A204.1 (cell line): ENCODE data around the gene VPS52.
"Not testable (repeated sequence)": the region's sequence is repeated elsewhere in the genome, so short reads cannot be mapped to it uniquely, and the experiment has no call there.

ENCODE experiments used
- FAIRE-seq: peaks from 2 replicates; lab custom pipeline; 2012; peaks lifted over from hg19 to GRCh38; lab: Jason Lieb, UNC

Gene VPS52

DNA sequence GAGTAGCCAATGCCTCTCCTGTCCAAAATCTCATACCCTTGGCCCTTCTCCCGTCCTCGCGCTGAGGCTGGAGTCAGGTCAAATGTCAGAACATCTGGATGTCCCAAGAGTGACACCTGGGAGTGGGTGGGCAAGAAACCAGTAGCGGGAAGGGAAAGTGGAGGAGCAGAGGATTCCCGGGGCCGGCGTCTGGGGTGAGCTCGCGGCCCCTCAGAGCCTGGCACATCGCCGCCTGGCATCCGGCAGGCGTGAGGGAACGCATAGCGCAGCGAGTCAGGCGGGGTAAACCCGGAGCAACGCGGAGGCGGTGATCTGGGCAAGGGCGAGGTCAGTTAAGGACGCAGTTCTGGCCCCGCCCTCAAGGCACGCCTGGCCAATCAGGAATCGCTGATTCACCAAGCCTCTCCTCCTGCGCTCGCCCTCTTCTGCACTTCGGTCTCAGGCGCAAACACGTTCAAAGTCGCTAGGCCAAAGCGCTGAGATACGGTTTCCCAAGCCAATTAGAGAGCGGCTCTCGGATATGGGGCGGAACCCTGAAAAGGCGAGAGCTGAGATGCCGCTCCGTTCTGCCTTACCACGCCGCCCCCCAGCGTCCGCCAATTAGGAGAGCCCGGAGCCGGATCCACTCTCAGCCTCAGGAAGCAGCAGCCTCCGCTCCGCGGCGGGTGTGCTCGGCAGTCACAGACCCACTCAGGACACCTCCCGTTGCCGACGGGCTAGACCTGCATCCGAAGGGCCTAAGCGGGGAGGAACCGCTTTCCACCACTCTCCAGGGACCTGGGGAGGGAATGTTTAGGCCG, 22.5 kb downstream of the VPS52 start:
- peak; percentile 97 for FAIRE-seq

DNA sequence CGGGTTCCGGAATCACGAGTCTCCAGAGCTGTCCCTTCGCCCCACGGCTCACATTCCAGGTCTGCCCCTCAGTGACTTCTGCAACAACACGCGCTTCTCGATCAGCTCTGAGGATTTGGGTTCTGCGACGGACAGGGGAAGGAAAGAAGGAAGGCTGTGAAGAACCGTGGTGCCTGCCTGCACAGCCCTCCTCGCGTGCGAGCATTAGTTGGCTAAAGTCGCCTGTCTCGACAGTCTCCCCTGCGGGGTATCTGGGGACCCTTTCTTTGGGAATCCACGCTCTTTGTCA, 23.1 kb downstream of the VPS52 start:
- no peak for FAIRE-seq

DNA sequence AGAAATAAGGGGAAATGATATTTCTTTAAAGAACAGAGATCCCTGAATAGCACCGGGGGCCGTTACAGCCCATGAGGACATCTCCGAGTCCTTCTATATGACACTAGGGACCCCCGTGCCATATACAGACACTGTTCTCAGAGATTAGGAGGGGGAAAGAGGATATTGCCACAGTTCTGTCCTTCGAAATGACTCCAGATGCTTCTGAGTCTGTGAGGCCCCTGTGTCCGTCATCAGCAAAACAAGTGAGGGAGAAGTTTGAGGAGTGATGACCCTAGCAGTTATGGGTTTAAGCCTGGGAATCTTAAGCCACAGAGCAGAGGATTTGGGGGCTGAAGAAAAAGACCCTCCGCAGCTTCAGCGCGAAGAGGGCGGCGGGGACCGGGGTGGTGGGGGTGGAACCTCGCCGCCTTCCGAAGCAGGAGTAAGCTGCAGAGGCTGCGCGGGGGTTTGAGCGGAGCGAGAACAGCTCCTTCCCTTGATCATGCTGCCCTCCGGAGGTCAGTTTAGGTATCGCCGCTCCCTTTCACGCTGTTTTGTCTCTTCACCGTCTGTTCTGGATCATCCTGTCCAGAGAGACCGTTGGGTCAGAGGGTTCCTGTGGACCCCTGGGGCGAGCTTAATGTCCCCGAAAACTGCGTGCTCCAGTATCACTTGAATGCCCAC, 23.6 kb downstream of the VPS52 start:
- no peak for FAIRE-seq

DNA sequence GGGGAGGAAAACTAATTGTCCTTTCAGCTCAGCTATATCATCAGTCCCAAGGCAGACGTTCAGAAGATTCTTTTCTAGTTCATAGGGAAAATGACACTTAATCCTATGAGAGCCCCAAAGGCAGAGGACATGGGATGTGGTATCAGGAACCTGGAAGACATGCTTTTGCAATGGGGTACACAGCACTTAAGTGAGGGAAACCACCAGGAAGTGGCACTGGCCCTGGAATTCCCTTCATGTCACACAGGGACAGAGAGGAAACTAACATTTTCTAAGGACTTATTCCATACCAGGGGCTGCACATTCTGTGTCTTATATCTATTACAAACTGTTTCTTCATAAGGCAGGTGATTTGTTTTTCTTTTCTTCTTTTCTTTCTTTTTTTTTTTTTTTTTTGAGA, 28.2 kb downstream of the VPS52 start:
- no peak for FAIRE-seq

DNA sequence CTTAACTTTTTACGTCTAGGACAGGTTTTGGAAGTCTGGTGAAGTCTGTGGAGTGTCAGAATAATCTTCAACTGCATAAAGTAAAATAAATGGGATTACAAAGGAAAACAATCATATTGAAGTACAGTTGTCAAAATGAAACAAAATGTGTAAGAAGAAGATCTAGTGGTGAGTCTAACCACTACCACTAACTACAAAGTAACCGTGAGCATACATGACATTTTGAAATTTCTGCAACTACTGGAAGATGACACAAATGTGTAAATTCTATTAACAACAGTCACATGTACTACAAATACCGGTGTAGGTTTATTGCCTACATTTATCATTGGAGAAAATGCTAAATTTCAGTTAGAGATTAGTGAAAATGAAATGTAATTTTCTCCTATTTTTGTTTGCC, 29.7 kb downstream of the VPS52 start:
- no peak for FAIRE-seq

DNA sequence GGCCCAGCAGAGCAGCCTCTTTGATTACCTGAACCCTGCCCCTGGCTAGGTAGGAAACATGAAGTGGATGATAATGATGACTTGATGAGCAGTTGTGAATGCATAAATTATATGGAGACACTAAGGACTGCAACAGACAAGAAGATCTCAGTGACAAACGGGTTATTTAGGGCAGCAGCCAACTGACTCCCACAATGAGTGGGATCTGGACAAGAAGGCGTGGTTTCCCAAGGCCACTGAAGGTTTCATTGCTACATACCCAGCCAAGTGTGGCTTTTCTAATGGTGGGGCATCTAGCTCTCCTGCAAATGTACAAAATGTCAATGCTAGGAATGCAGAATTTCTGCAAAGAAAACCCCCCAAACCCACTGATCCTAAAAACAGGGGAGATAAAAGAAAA, 33.9 kb downstream of the VPS52 start:
- FAIRE-seq: no peak

DNA sequence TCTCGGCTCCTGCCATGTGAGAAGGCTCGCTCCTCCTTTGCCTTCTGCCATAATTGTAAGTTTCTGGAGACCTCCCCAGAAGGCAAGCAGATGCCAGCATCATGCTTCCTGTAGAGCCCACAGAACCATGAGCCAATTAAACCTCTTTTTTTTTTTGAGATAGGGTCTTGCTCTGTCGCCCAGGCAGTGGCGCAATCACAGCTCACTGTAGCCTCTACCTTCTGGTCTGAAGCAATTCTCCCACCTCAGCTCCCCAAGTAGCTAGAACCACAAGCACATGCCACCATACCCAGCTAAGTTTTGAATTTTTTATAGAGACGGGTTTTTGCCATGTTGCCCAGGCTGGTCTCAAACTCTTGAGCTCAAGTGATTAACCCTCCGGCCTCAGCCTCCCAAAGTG, 34.8 kb downstream of the VPS52 start:
- FAIRE-seq: no peak

DNA sequence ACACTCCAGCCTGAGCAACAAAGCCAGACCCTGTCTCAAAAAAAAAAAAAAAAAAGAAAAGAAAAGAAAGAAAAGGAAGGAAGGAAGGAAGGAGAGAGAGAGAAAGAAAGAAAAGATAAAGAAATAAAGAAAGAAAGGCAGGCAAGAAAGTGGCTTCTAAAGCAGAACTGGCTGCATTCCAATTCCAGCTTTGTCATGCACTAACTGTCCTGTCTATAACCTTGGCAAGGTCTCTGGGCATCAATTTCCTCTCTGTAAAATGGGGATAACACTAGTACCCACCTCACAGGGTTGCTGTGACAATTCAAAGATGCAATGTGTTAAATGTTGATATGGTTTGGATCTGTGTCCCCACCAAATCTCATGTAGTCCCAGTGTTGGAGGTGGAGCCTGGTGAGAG, 35.3 kb downstream of the VPS52 start:
- no peak for FAIRE-seq

DNA sequence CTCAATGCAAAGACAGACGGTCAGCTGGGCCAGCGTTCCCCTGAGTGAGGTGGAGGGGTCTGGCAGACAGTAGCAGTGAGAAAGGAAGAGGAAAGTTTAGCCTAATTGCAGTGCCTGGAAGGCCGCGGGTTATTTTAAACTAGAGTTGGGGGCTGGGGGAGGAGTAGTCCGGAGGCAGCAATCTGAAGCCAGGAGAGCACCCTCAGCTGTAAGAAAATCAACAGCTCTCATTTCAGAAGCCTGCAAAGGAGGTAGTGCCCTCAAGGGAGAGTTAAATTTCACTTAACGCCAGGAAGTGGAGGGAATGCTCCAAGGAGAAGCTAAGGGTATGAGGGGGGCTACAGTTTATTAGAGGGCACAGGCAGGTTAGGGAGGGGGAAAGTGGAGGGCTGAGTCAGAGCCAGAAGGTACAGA, 36.4 kb downstream of the VPS52 start:
- no peak for FAIRE-seq

DNA sequence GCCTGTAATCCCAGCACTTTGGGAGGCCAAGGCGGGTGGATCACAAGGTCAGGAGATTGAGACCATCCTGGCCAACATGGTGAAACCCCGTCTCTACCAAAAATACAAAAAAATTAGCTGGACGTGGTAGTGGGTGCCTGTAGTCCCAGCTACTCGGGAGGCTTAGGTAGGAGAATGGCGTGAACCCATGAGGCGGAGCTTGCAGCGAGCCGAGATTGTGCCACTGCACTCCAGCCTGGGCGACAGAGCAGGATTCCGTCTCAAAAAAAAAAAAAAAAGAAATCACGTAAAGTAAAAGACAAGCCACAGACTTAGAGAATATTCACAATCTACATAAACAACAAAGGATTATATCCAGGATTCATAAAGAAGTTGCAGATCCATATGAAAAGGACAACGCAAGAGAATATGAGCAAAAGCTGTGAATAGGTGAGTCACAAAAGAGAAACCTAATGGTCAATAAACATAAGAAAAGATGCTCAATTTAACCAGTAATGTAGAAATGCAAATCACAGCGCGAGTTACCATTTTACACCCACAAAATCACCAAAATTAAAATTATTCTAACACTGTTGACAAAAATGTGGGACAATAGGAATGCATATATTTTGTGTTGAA, 45.1 kb downstream of the VPS52 start:
- not testable (repeated sequence) for FAIRE-seq

DNA sequence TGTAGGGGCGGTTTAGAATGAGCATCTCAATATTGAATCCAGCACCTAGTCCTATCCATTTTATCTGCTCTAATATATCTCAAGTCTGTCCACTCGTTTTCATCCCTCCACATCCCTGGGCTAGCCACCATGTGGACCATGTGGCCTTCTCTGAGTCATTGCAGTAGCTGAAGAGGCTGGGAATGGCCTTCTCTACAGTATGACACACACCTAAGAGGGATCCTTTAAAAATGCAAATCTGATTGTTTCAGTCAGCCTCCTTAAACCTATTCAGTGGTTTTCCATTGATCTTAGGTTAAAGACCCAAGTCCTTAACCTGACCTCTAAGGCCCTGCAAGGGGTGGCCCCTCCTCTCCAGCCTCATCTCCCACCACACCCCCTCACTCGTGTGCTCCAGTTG, 54.0 kb downstream of the VPS52 start:
- no peak for FAIRE-seq

DNA sequence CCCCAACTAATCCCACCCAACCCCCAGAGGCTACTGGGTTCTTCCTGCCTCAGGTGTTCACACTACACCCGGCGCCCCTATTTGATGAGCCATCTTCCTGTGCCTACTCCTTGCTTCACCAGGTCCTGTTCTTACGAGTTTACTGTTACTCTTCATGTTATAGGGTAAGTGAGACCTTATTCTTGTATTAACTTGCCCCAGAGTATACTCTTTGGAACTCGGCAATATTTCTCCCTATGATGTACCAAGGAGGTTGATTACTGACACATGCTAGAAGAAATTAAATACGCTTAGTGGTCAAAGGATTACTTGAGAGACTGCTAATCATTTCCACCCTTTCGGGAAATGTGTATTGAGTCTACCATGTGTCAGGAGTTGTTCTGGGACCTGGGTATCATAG, 54.4 kb downstream of the VPS52 start:
- no peak for FAIRE-seq

DNA sequence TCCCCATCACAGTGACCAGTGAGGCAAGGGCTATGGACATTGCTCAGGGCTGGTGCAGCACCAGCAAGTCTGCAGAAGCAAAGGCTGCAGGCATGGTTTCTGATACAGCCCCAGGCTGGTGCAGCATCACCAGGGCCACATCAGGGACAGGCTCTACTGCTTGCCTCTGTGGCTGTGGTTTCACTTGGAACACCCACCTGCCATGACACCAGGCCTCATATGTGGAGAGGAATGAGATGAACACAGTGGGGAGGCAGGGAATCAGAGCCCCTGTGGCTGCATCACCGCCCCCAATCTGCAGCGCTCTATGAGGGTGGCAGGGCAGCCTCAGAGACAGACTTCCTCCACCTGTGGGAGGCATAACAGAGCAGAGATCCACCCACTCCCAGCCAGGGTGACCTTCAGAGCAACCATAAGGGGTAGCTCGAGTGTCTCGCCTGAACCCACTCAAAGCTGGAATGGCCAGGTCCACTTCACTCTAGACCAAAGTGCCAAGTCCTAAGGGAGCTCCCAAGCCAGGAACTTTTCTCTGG, 55.5 kb downstream of the VPS52 start:
- no peak for FAIRE-seq

DNA sequence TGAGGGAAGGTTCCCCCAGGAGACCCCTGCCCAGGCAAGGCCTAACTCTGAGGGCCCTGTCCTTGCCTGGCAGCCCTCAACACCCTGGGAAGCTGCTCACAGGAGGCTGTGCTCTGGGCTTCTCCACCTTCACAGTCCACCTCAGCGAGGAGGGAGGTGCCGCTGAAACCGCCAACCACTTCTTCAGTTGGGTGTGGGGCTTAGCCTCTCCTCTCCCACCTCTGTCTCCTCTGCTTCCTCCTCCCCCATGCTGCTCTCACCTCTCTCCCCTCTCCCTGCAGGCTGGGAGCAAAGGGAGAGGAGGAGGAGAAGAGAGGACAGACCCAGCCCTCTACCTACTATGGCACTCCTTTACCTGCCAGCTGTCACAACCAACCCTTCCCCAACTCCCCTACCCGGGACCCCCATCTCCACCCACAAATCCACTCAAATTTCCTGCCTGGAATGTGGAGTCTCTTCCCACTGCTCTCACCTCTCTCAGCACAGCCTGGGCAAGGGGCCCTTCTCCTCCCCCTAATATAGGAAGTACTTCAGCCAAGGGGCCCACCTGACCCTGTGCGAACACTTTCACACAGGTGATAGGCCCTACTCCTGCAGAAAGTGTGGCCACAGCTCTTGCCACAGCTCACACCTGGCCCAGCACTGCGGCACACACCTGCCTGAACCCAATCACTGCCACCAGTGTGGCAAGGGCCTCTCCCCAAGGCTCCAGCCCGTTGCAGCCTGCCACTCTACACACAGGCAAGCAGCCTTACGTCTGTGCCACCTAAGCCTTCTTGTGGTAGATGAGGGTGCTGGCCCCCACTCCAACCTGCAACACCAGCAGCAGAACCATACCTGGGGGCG, 56.2 kb downstream of the VPS52 start:
- FAIRE-seq: no peak

DNA sequence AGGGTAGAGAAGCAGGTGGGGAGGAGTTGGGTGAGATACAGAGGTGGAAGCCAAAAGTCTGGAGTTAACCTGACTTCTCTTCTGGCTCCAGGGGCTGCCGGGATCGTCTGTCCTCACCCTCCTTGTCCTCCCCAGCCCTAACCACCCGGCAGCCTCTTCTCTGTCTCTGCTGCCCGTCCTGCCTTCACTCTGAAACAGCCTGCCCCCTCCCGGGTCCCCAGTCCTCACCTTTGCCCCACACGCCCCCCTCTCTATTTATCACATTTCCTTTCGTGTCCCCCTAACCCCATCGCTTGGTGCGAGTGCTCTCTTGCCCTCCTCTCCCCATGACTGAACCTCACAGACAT, 57.7 kb downstream of the VPS52 start:
- FAIRE-seq: no peak

DNA sequence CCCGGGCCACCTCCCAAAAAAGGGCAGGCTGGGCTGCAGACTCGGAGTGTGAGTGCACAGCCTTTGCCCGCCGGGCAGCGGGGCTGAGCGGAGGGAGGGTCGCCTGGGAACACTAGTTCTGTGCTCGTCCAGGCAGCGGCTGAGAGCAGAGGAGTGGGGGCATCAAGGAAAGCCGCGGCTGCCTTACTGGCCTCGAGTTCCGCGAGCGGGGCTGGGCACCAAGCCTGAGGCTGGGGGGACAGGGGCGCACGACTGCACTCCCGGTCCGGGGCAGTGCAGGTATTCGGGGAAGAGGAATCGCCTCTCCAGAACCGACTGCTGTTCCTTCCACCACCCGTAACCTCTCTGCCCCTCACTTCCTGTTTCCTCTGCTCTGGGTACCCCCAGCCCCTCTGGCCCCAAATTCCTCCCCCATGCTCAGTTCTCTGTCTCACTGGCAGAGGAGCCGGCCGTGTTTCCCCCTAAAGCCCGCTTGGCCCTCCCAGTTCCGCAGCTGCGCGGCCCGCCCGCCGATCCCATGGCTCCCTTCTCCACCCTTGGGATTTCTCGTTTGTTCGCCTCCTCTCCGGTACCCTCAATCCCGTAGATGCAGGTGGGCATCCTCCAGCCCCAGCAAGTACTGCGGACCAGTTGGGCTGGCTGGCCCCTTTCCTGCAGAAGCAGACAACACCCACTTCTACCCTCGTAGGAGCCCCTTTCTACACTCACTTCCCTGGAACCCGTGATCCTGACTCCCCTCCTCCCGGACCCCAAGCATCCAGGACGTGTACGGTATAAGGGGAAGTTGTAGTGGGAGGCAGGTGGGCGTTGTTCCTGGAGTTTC, 58.3 kb downstream of the VPS52 start:
- no peak for FAIRE-seq

DNA sequence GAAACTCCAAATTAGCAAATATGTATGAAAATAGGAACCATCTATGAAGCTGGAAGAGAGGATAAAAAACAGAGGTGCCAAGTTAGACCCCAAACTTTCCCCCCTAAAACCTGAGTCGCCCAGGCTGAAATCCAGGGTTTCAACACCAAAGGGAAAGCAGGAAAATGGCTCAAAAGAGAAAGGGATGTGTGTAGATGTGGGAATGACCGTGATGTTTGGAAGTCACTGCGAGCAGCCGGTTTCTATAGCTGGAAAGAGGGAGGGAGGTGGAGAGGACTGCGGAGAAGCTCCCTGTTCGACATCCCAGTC, 58.9 kb downstream of the VPS52 start:
- no peak for FAIRE-seq

DNA sequence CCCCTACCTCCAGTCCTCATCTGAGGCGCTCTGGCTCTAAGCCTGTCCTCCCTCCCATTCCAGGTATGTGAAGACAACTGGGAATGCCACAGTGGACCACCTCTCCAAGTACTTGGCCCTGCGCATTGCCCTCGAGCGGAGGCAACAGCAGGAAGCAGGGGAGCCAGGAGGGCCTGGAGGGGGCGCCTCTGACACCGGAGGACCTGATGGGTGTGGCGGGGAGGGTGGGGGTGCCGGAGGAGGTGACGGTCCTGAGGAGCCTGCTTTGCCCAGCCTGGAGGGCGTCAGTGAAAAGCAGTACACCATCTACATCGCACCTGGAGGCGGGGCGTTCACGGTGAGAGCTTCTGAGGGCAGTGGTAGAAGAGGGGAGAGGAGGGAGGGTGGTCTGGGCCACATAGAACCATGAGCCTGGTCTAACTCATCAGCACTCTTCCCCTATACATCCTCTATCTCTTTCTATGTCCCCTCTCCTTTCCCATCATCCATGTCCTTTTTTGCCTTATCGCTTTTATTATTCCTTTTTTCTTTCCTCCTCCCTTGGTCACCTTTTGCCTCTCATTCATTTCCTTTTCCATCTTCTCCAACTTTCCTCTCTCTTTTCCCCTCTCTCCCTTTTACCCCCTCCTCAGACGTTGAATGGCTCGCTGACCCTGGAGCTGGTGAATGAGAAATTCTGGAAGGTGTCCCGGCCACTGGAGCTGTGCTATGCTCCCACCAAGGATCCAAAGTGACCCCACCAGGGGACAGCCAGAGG, 59.8 kb downstream of the VPS52 start:
- FAIRE-seq: no peak

DNA sequence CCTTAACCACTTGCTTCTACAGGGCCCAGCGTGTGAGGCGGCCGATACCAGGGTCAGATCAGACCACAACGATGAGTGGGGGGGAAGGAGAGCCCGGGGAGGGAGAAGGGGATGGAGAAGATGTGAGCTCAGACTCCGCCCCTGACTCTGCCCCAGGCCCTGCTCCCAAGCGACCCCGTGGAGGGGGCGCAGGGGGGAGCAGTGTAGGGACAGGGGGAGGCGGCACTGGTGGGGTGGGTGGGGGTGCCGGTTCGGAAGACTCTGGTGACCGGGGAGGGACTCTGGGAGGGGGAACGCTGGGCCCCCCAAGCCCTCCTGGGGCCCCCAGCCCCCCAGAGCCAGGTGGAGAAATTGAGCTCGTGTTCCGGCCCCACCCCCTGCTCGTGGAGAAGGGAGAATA, 60.5 kb downstream of the VPS52 start:
- FAIRE-seq: no peak

DNA sequence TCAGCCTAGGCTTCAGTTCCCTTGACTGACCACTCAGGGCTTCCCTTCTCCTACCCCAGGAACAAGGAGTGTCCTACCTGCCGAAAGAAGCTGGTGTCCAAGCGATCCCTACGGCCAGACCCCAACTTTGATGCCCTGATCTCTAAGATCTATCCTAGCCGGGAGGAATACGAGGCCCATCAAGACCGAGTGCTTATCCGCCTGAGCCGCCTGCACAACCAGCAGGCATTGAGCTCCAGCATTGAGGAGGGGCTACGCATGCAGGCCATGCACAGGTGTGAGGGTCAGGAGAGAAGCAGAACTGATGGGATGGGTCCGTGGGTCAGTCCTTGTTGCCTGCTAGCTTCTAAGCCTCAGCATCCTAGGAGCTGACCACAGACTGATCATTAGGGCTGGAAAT, 61.8 kb downstream of the VPS52 start:
- no peak for FAIRE-seq
